ENCODE measurements around the gene HNRNPD.
A peak's percentile ranks its signal among the peaks of the same experiment; 100 is the strongest.

DNA sequence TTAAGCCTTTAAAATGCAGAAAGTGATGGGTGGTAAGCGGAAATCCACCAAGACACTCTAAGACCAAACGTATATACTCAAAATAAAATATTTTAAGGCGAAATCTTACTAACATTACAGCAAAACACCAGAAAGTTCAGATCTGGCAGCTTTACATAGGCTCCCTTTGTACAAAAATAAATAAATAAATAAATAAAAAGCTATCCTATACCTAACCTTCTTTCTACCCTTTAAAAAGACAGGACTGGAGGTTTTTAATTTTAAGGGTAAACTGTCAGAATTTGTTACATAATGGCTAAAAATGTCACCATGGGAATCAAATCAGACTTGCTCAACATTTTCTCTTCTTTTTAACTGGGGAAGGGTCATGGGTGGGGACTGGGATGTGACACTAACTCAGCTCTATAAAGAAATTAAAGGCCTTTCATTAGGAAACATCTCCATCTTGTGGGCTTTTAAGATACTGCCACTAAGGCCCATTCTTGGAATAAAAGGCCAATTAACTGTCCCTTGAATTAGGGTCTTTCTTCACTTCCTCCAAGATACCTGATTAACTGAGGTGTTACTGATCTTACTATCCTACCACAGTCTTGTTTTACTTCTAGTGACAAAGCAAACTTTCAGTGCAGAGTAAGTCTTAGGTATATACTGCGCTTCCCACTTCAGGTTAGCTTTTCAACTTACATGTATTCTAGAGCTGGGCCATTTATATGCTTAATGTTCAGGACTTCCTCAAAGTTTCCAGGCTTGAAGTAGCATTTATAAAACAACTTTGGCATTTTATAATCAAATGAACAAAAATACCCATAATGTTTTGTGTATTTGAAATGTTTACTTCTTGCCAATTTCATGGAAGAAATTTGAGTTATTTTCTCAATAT, 13.3 kb downstream of the HNRNPD start:
- TF ChIP-seq, protein P1, sequence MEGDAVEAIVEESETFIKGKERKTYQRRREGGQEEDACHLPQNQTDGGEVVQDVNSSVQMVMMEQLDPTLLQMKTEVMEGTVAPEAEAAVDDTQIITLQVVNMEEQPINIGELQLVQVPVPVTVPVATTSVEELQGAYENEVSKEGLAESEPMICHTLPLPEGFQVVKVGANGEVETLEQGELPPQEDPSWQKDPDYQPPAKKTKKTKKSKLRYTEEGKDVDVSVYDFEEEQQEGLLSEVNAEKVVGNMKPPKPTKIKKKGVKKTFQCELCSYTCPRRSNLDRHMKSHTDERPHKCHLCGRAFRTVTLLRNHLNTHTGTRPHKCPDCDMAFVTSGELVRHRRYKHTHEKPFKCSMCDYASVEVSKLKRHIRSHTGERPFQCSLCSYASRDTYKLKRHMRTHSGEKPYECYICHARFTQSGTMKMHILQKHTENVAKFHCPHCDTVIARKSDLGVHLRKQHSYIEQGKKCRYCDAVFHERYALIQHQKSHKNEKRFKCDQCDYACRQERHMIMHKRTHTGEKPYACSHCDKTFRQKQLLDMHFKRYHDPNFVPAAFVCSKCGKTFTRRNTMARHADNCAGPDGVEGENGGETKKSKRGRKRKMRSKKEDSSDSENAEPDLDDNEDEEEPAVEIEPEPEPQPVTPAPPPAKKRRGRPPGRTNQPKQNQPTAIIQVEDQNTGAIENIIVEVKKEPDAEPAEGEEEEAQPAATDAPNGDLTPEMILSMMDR (IDR thresholded peaks at IDR 0.05; ENCODE audit: insufficient read depth, low read length): peak; percentile 71
- TF ChIP-seq, protein P2, sequence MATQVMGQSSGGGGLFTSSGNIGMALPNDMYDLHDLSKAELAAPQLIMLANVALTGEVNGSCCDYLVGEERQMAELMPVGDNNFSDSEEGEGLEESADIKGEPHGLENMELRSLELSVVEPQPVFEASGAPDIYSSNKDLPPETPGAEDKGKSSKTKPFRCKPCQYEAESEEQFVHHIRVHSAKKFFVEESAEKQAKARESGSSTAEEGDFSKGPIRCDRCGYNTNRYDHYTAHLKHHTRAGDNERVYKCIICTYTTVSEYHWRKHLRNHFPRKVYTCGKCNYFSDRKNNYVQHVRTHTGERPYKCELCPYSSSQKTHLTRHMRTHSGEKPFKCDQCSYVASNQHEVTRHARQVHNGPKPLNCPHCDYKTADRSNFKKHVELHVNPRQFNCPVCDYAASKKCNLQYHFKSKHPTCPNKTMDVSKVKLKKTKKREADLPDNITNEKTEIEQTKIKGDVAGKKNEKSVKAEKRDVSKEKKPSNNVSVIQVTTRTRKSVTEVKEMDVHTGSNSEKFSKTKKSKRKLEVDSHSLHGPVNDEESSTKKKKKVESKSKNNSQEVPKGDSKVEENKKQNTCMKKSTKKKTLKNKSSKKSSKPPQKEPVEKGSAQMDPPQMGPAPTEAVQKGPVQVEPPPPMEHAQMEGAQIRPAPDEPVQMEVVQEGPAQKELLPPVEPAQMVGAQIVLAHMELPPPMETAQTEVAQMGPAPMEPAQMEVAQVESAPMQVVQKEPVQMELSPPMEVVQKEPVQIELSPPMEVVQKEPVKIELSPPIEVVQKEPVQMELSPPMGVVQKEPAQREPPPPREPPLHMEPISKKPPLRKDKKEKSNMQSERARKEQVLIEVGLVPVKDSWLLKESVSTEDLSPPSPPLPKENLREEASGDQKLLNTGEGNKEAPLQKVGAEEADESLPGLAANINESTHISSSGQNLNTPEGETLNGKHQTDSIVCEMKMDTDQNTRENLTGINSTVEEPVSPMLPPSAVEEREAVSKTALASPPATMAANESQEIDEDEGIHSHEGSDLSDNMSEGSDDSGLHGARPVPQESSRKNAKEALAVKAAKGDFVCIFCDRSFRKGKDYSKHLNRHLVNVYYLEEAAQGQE (IDR thresholded peaks at IDR 0.05; ENCODE audit: insufficient replicate concordance, low read depth): no peak
